Measurements from ENCODE around the gene HIP1. TPM values are rescaled to one million over a fixed set of nuclear protein-coding genes. Genes with fewer than 3 reads are reported as not detected.
"Not testable (repeated sequence)": the region's sequence is repeated elsewhere in the genome, so short reads cannot be mapped to it uniquely, and the experiment has no call there.

Gene HIP1
- total and polyA plus RNA-seq, 4 donors = 10.2 to 51.2 (median 28.6) TPM

GRCh38 chr7:75696263-75697037 lies 42.3 kb downstream of the HIP1 start:
- TF ChIP-seq CTCF (IDR thresholded peaks at IDR 0.05; ENCODE audit: control extremely low read depth, extremely low read depth) = no peak
- ATAC-seq (ENCODE audit: insufficient read depth, low FRiP score) (no peak), DNase-seq (no peak)
- Histone ChIP-seq H3K27me3 (ENCODE audit: control insufficient read depth in 3 of 3, insufficient read depth in 3 of 3, low read length in 2 of 3) (no peaks in the 10 kb centered on the region), H3K9me3 (ENCODE audit: control insufficient read depth in 4 of 4, insufficient read depth in 3 of 4, low read length in 3 of 4) (peaks cover 0 to 2% (median 0%) of the 10 kb centered on the region in 4 donors), H3K4me3 (no peak overlapping the region), H3K27ac (ENCODE audit: low read depth in 1 of 2, low read length in 1 of 2) (no peak overlapping the region), H3K9ac (ENCODE audit: insufficient read depth in 1 of 2, low read length in 2 of 2) (no peak overlapping the region), H3K4me1 (ENCODE audit: control insufficient read depth in 5 of 5, insufficient read depth in 5 of 5, low read length in 5 of 5) (peaks cover 0 to 2% (median 0%) of the 10 kb centered on the region in 5 donors), H3K36me3 (ENCODE audit: control insufficient read depth in 4 of 4, insufficient read depth in 4 of 4, low read length in 4 of 4) (peaks cover 0 to 1% (median 0%) of the 10 kb centered on the region in 4 donors)
- 76 to 83% methylated on average over 3 of the region's 4 CpGs for WGBS, 2 donors

DNA sequence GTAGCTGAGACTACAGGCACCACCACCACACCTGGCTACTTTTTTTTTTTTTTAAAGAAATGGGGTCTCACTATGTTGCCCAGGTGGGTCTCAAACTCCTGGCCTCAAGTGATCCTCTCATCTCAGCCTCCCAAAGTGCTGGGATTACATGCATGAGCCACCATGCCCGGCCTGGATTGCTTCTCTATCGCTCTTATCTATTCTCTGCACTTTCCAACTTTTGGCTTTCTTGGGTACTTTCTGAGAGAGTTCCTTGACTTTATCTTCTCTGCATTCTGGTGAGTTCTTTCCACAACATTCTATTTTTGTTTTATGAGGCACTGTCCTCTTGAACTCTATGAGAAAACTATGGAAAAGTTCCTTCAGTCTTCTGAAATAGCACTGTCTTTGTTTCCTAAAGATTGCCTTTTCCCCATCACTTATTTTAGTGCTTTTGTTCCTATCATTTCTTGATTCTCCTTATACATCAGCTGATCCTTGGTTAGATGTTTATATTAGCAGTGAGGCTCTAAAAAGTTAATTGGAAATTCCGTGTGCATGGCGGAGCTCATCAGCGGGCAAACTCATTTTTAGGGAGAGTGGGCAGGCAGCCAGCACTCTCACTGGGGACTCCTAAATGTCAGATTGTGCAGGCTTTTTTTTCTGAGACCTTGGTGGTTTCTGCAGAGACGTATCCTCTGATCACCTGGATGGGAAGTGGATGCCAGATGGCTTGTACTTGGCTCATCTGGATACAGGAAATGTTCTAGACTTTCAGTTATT lies 43.9 kb downstream of the HIP1 start:
- Histone ChIP-seq H3K36me3 (ENCODE audit: control insufficient read depth in 4 of 4, insufficient read depth in 4 of 4, low read length in 4 of 4) (peaks cover 0 to 1% (median 0%) of the 10 kb centered on the region in 4 donors), H3K4me1 (ENCODE audit: control insufficient read depth in 5 of 5, insufficient read depth in 5 of 5, low read length in 5 of 5) (peaks cover 0 to 2% (median 0%) of the 10 kb centered on the region in 5 donors), H3K9ac (ENCODE audit: insufficient read depth in 1 of 2, low read length in 2 of 2) (no peak overlapping the region), H3K4me3 (no peak overlapping the region), H3K9me3 (ENCODE audit: control insufficient read depth in 4 of 4, insufficient read depth in 3 of 4, low read length in 3 of 4) (peaks cover 0 to 2% (median 0%) of the 10 kb centered on the region in 4 donors), H3K27me3 (ENCODE audit: control insufficient read depth in 3 of 3, insufficient read depth in 3 of 3, low read length in 2 of 3) (no peaks in the 10 kb centered on the region), H3K27ac (ENCODE audit: low read depth in 1 of 2, low read length in 1 of 2) (no peak overlapping the region)
- no peak for TF ChIP-seq CTCF (IDR thresholded peaks at IDR 0.05; ENCODE audit: control extremely low read depth, extremely low read depth)
- ATAC-seq (ENCODE audit: insufficient read depth, low FRiP score) = no peak
- DNase-seq = no peak
- WGBS, 2 donors = 79 to 82% methylated on average over 6 of the region's 6 CpGs

GRCh38 chr7:75693668-75694067 lies 45.1 kb downstream of the HIP1 start:
- ATAC-seq (ENCODE audit: insufficient read depth, low FRiP score); H3K27me3 ChIP-seq (ENCODE audit: control insufficient read depth in 3 of 3, insufficient read depth in 3 of 3, low read length in 2 of 3); H3K9me3 ChIP-seq (ENCODE audit: control insufficient read depth in 4 of 4, insufficient read depth in 3 of 4, low read length in 3 of 4); H3K36me3 ChIP-seq (ENCODE audit: control insufficient read depth in 4 of 4, insufficient read depth in 4 of 4, low read length in 4 of 4); H3K4me3 ChIP-seq; DNase-seq; H3K27ac ChIP-seq (ENCODE audit: low read depth in 1 of 2, low read length in 1 of 2); H3K4me1 ChIP-seq (ENCODE audit: control insufficient read depth in 5 of 5, insufficient read depth in 5 of 5, low read length in 5 of 5); H3K9ac ChIP-seq (ENCODE audit: insufficient read depth in 1 of 2, low read length in 2 of 2): not testable (repeated sequence)
- WGBS, 2 donors = 91 to 94% methylated on average over 6 of the region's 6 CpGs
